BE2C (cell line): ENCODE data around the gene IKZF1.

Experiments
- DNase-seq: peaks from one replicate; pipeline ENCODE4 v3.0.0-alpha.2; 2020
- H3K27me3 ChIP-seq: fragments of 250-450 bp; sonication (Bioruptor Pico); 2 replicates; pipeline ENCODE4 v1.5.1; 2020; ENCODE audit warnings: mild to moderate bottlenecking
- H3K36me3 ChIP-seq: fragments of 250-450 bp; sonication (Bioruptor Pico); 2 replicates; pipeline ENCODE4 v1.5.1; 2020; ENCODE audit warnings: mild to moderate bottlenecking
- H3K4me1 ChIP-seq: fragments of 250-450 bp; sonication (Bioruptor Pico); 2 replicates; pipeline ENCODE4 v1.5.1; 2020
- H3K4me3 ChIP-seq: 2 replicates; pipeline ENCODE4 v1.5.1; 2011; ENCODE audit warnings: low read depth, low read length
- H3K9me3 ChIP-seq: fragments of 250-450 bp; sonication (Bioruptor Pico); 2 replicates; pipeline ENCODE4 v1.5.1; 2020
- CTCF ChIP-seq: IDR thresholded peaks from 2 replicates; pipeline ENCODE4 v1.5.1; 2012; ENCODE audit warnings: mild to moderate bottlenecking, low read depth, low read length

IKZF1 gene

GRCh38 chr7:50285269-50285668 lies 19.2 kb upstream of the IKZF1 start:
- H3K36me3 ChIP-seq: no peaks in the 10 kb centered on the region
- H3K9me3 ChIP-seq: no peaks in the 10 kb centered on the region
- H3K4me1 ChIP-seq: no peaks in the 10 kb centered on the region

DNA sequence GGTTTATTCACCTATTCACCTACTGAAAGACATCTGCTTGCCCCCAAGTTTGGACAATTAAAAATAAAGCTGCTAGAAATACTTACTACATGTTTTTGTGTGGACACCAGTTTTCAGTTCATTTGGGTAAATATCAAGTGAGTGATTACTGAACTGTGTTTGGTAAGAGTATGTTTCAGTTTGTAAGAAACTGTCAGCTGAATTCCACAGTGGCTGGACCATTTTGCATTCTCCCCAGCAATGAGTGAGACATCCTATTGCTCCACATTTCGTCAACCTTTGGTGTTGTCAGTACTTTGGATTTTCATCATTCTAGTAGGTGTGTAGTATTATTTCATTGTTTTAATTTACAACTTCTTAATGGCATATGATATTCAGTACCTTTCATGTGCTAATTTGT lies 17.4 kb upstream of the IKZF1 start:
- no peak for TF ChIP-seq CTCF

More at GRCh38 chr7:50285269-50285668, 19.2 kb upstream of the IKZF1 start:
- TF ChIP-seq CTCF: no peak
- H3K4me3 ChIP-seq: no peak overlapping the region
- no peak for DNase-seq
- H3K27me3 ChIP-seq: peaks cover 9% of the 10 kb centered on the region

GRCh38 chr7:50292165-50292757 lies 12.3 kb upstream of the IKZF1 start:
- Histone ChIP-seq H3K36me3 (no peaks in the 10 kb centered on the region), H3K4me1 (no peaks in the 10 kb centered on the region), H3K27me3 (no peaks in the 10 kb centered on the region; the same call in none of the 2 replicates), H3K4me3 (no peak overlapping the region), H3K9me3 (no peaks in the 10 kb centered on the region)
- TF ChIP-seq CTCF: no peak
- DNase-seq: no peak

More for the DNA sequence above, 17.4 kb upstream of the IKZF1 start:
- no peaks in the 10 kb centered on the region for H3K36me3 ChIP-seq
- DNase-seq: no peak
- H3K27me3 ChIP-seq: no peaks in the 10 kb centered on the region
- no peaks in the 10 kb centered on the region for H3K4me1 ChIP-seq
- H3K4me3 ChIP-seq: no peak overlapping the region
- no peaks in the 10 kb centered on the region for H3K9me3 ChIP-seq

- Histone ChIP-seq H3K9me3 (no peaks in the 10 kb centered on the region), H3K36me3 (no peaks in the 10 kb centered on the region), H3K4me1 (no peaks in the 10 kb centered on the region), H3K27me3 (no peaks in the 10 kb centered on the region; the same call in none of the 2 replicates), H3K4me3 (no peak overlapping the region)
- TF ChIP-seq CTCF: no peak
- no peak for DNase-seq
These were observed 11.8 kb upstream of the IKZF1 start for GRCh38 chr7:50292763-50293162.

GRCh38 chr7:50293509-50294179 lies 10.9 kb upstream of the IKZF1 start:
- no peak for DNase-seq
- H3K36me3 ChIP-seq: no peaks in the 10 kb centered on the region
- H3K4me3 ChIP-seq: no peak overlapping the region
- H3K9me3 ChIP-seq: no peaks in the 10 kb centered on the region
- TF ChIP-seq CTCF: no peak
- H3K4me1 ChIP-seq: no peaks in the 10 kb centered on the region
- no peaks in the 10 kb centered on the region; the same call in none of the 2 replicates for H3K27me3 ChIP-seq

DNA sequence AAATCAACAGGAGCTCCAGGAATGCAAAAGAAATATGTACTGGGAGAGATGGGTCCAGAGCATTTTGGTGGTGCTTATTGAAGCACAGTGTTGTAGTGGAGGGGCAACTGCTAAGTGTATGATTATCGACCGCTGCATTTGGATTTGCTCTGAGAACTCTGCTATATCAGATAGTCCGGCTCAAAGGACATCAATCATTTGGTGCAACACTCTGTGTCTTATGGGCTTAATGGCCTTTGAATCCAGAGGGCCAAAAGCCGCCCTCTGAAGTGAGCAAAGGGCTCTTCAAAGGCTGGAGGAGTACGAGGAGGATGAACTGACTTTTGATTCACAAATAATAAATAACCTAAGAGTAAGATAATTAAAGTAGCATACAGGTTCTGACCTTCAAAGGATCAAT lies 9.4 kb upstream of the IKZF1 start:
- Histone ChIP-seq H3K4me1 (no peaks in the 10 kb centered on the region), H3K9me3 (no peaks in the 10 kb centered on the region)

More for the DNA sequence above, 9.4 kb upstream of the IKZF1 start:
- peaks cover under 1% of the 10 kb centered on the region for H3K27me3 ChIP-seq
- no peaks in the 10 kb centered on the region for H3K36me3 ChIP-seq
- H3K4me3 ChIP-seq: no peak overlapping the region
- TF ChIP-seq CTCF: no peak
- no peak for DNase-seq
